Fibroblast of lung (primary cell): ENCODE results near the gene MYH15.

Source experiments
- CTCF ChIP-seq, 2 donors: IDR thresholded peaks in 1 of 2; conservative IDR thresholded peaks in 1 of 2; 1 replicate in 1 of 2; 2 replicates in 1 of 2; pipeline ENCODE4 v1.5.1; 2011 to 2012; ENCODE audit warnings: low read length in 2 of 2, control low read depth in 1 of 2, inconsistent platforms in 1 of 2, low read depth in 1 of 2, mild to moderate bottlenecking in 1 of 2
- EZH2 ChIP-seq: IDR thresholded peaks from 2 replicates; pipeline ENCODE4 v1.5.1; 2012; ENCODE audit warnings: low read length, control low read depth, mild to moderate bottlenecking; ENCODE audit errors: missing control alignments

GRCh38 chr3:108546247-108546646, 35.9 kb upstream of the MYH15 start:
- TF ChIP-seq CTCF (conservative IDR thresholded peaks at IDR 0.05 in 1 of 2, IDR thresholded peaks at IDR 0.05 in 1 of 2; ENCODE audit: low read depth in 1 of 2, low read length in 2 of 2) (no peak), EZH2 (no peak)
